T-helper 17 cell (primary cell): ENCODE measurements around the gene IPO11. TPM values are rescaled to one million over a fixed set of nuclear protein-coding genes. Genes with fewer than 3 reads are reported as not detected.

ENCODE experiments used
- ATAC-seq: fragments of 150-1000 bp; cut with Tn5 transposase; 2 replicates; pipeline ENCODE4 v1.10.0; 2021; ENCODE audit warnings: mild to moderate bottlenecking, moderate library complexity
- DNase-seq, 3 donors: peaks; one replicate each; pipeline versions ENCODE4 v3.0.0 to v3.0.0-alpha.2; 2020 to 2021
- H3K9me3 ChIP-seq: one replicate; pipeline ENCODE4 v1.7.0; 2013; ENCODE audit warnings: low read length, mild to moderate bottlenecking; ENCODE audit not compliant: control insufficient read depth, poor library complexity, severe bottlenecking
- H3K27ac Mint-ChIP-seq: one replicate; pipeline ENCODE4 v1.8.0; 2022; ENCODE audit warnings: mild to moderate bottlenecking, moderate library complexity, mixed read lengths
- H3K27me3 Mint-ChIP-seq: one replicate; pipeline ENCODE4 v1.8.0; 2022; ENCODE audit warnings: mixed read lengths
- H3K36me3 Mint-ChIP-seq: one replicate; pipeline ENCODE4 v1.8.0; 2022; ENCODE audit warnings: low read depth, mixed read lengths
- H3K4me1 Mint-ChIP-seq: one replicate; pipeline ENCODE4 v1.8.0; 2022; ENCODE audit warnings: mild to moderate bottlenecking, mixed read lengths
- H3K4me3 Mint-ChIP-seq: one replicate; pipeline ENCODE4 v1.8.0; 2022; ENCODE audit warnings: mild to moderate bottlenecking, moderate library complexity, mixed read lengths
- total RNA-seq, 4 donors: library from RNA in 2 of 4; stranded (reverse) in 2 of 4; gene quantifications; one replicate each; pipeline ENCODE4 v1.2.3 and lab custom pipeline; 2022 to 2026

IPO11 gene
- total RNA-seq, 2 donors from 2014 or later = 17.9 to 18.3 TPM

DNA sequence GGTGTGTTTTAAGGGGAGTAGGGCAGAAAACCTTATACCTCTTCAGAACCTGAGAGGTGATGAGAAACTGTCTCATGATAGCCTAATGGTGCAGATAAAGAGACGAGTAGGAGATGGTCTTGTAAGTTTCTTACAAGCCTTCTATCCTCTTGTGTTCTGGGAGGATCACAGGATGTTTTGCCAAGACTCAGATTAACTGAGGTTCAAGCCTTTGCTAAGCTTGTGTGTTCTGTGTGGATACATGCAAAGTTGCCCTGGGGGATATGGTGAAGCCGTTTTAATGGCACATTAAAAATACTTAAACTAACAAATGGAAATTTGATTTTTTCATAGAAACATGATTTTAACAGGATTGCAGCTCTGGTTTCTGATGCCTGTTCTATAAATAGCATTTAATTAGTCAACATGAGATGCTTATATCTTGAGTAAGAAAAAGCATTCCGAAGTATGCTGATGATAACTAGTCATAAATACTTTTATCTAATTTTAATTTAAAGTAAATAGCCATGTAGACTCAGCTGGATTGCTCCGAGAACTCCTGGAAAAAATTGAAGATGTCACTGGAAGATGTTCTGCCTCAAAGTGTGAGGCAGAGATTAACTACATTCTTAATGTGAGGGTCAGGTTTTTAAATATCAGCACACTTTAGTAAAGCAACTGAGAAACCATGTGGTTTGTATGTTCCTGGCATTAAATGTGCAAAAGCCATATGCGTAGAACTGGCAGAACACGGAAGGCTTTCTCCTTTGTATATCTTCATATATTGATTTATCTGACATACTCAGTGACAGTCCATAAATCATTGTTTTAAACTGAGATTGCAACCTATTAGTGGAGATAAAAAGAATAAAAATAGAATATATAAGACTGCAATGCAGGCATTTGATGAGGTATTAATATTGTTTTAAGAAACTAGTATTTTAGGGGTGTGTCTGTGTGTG is 53.7 kb downstream of the IPO11 start:
- Mint-ChIP-seq H3K4me3 (no peak overlapping the region), H3K4me1 (peaks cover 4% of the 10 kb centered on the region), H3K36me3 (peaks cover 8% of the 10 kb centered on the region), H3K27me3 (no peaks in the 10 kb centered on the region), H3K27ac (peak overlapping the region; percentile 19)
- ATAC-seq (no peak), DNase-seq (no peak)
- H3K9me3 ChIP-seq = no peaks in the 10 kb centered on the region

DNA sequence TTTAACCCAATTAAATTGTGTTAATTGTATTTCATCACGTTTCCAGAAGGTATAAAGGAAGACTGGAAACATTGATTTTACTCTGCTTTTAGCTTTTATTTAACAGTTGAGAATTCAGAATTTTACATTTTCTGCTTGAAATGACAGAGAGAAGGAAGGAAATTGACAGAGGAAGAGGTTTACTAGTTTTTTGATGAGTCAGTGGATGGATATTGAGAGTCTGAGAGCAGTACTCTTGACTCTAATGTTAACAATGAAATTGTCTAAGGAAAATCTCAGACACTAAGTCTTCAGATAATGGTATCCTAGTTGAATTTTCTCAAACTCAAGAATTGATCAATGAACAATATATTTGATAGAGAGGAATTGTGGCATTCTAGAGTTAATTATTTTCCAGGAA is 60.6 kb downstream of the IPO11 start:
- Mint-ChIP-seq H3K4me1 (peaks cover 7% of the 10 kb centered on the region), H3K36me3 (peaks cover under 1% of the 10 kb centered on the region), H3K27ac (peak overlapping the region; percentile 86), H3K4me3 (no peak overlapping the region), H3K27me3 (no peaks in the 10 kb centered on the region)
- DNase-seq (no peak), ATAC-seq (no peak)
- no peaks in the 10 kb centered on the region for H3K9me3 ChIP-seq

DNA sequence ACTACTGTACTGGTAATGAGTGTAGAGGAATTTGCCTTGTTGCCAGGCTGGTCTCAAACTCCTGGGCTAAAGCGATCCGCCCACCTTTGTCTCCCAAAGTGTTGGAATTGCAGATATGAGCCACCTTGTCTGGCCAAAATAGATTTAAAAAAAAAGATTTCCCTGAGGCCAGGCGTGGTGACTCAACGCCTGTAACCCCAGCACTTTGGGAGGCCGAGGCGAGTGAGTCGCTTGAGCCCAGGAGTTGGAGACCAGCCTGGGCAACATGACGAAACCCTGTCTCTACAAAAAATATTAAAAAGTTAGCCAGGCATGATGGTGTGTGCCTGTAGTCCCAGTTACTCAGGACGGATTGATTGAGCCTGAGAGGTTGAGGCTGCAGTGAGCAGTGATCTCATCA is 62.5 kb downstream of the IPO11 start:
- ATAC-seq (no peak), DNase-seq (no peak)
- no peaks in the 10 kb centered on the region for H3K9me3 ChIP-seq
- Mint-ChIP-seq H3K27ac (no peak overlapping the region), H3K27me3 (no peaks in the 10 kb centered on the region), H3K4me1 (peaks cover 7% of the 10 kb centered on the region), H3K36me3 (peaks cover 4% of the 10 kb centered on the region), H3K4me3 (no peak overlapping the region)

GRCh38 chr5:62477801-62478200 is 65.2 kb downstream of the IPO11 start:
- Mint-ChIP-seq H3K27ac (no peak overlapping the region), H3K27me3 (no peaks in the 10 kb centered on the region), H3K36me3 (peaks cover 4% of the 10 kb centered on the region), H3K4me1 (peaks cover 17% of the 10 kb centered on the region), H3K4me3 (no peak overlapping the region)
- DNase-seq (no peak), ATAC-seq (no peak)
- no peaks in the 10 kb centered on the region for H3K9me3 ChIP-seq

- Mint-ChIP-seq H3K27ac (no peak overlapping the region), H3K36me3 (peaks cover 12% of the 10 kb centered on the region), H3K4me3 (no peak overlapping the region), H3K27me3 (no peaks in the 10 kb centered on the region), H3K4me1 (peaks cover 10% of the 10 kb centered on the region)
- ATAC-seq (no peak), DNase-seq (no peak)
- no peaks in the 10 kb centered on the region for H3K9me3 ChIP-seq
Observed at GRCh38 chr5:62483556-62483955, 71.0 kb downstream of the IPO11 start.

DNA sequence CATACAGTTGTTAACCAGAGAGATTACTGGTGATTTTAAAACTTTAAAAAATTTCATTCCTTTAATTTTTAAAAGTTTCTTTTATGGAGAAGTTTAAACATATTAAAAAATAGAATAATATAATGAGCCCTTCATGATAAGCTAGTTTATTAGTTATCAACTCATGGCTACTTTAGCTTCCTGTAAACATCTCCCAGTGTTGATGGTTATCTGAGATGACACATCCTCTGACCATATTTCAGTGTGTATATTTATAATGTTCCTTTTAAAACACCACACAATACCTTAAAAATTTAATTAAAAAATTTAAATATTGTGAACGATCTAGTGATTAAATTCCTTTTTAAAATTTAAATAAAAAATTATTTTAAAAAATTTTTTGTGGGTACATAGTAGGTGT is 74.1 kb downstream of the IPO11 start:
- Mint-ChIP-seq H3K27ac (no peak overlapping the region), H3K27me3 (no peaks in the 10 kb centered on the region), H3K4me1 (peaks cover 12% of the 10 kb centered on the region), H3K36me3 (peaks cover 16% of the 10 kb centered on the region), H3K4me3 (no peak overlapping the region)
- no peaks in the 10 kb centered on the region for H3K9me3 ChIP-seq
- ATAC-seq (no peak), DNase-seq (no peak)

DNA sequence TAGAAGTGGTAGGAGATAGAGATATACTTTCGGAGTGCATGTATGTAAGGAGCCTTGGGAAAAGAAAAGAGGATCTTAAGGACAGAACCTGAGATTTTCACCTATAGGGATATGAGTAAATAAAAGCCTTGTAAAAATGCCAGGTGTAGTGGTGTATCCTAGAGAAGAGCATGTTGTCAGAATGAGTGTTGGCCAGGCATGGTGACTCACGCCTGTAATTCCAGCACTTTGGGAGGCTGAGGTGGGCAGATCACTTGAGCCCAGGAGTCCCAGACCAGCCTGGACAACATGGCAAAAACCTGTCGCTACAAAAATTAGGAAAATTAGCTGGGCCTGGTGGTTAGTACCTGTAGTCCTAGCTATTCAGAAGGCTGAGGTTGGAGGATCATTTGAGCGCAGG is 76.0 kb downstream of the IPO11 start:
- H3K27ac Mint-ChIP-seq = no peak overlapping the region
- ATAC-seq (no peak), DNase-seq (no peak)
- H3K9me3 ChIP-seq = no peaks in the 10 kb centered on the region
- peaks cover 5% of the 10 kb centered on the region for H3K4me1 Mint-ChIP-seq
- H3K4me3 Mint-ChIP-seq = no peak overlapping the region
- no peaks in the 10 kb centered on the region for H3K27me3 Mint-ChIP-seq
- H3K36me3 Mint-ChIP-seq = peaks cover 18% of the 10 kb centered on the region

DNA sequence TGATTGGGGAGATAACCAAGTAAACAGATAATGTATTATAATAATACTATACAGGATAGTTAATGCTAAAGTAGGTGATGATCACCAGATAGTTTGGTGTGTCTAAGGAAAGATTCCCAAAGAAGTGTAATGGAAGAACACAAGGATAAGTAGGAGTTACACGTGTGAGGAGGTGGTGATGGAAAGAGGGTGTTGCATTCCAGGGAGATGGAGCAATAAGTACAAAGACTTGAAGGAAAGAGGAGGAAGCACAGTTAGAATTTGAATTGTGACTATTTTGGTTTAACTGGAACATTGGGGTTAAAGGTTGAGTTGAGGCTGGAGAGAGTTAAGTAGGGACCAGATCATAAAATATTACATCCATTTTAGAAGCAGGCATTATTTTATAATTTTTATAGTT is 76.9 kb downstream of the IPO11 start:
- peaks cover 18% of the 10 kb centered on the region for H3K36me3 Mint-ChIP-seq
- DNase-seq (no peak), ATAC-seq (no peak)
- no peak overlapping the region for H3K27ac Mint-ChIP-seq
- no peak overlapping the region for H3K4me3 Mint-ChIP-seq
- H3K4me1 Mint-ChIP-seq = peaks cover 5% of the 10 kb centered on the region
- H3K9me3 ChIP-seq = no peaks in the 10 kb centered on the region
- no peaks in the 10 kb centered on the region for H3K27me3 Mint-ChIP-seq

GRCh38 chr5:62494772-62495171 is 82.2 kb downstream of the IPO11 start:
- Mint-ChIP-seq H3K27me3 (no peaks in the 10 kb centered on the region), H3K27ac (no peak overlapping the region), H3K36me3 (peaks cover 4% of the 10 kb centered on the region), H3K4me1 (no peaks in the 10 kb centered on the region), H3K4me3 (no peak overlapping the region)
- H3K9me3 ChIP-seq = no peaks in the 10 kb centered on the region
- no peak for ATAC-seq
- no peak for DNase-seq

DNA sequence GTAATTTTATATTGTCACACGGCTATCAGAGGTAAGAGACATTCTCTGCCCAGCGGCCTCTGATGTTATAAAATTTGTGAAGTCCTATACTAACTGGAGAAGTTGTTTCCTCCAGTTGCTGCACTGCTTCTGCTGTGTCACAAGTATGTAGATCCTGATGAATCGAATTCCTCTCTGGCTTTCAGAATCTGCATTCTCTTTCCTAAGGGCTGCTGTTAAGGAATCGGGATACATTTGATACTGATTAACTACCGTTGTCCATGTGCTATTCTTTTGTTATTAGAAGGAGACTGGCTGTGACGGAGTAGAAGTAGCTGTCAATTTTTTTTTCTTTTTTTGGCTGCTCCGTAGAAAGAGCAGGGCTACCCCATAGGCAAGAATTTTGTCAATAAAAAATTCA is 84.3 kb downstream of the IPO11 start:
- Mint-ChIP-seq H3K4me1 (no peaks in the 10 kb centered on the region), H3K27ac (no peak overlapping the region), H3K4me3 (no peak overlapping the region), H3K36me3 (peaks cover 2% of the 10 kb centered on the region), H3K27me3 (no peaks in the 10 kb centered on the region)
- DNase-seq (no peak), ATAC-seq (no peak)
- H3K9me3 ChIP-seq = no peaks in the 10 kb centered on the region

DNA sequence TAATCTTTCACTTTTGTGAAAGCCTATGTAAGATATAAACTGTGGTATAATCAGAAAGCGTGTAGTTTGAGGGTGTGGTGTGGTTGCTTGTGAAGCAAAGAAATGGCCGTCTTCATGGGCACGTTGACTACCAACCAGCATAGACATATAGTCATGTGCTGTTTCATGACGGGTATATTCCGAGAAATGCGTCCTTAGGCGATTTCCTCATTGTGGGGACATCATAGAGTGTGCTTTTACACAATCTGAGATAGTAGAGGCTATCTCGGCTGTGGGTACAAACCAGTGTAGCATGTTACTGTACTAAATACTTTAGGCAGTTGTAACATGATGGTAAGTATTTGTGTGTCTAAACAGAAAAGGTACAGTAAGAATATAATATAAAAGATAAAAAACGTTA is 86.4 kb downstream of the IPO11 start:
- H3K9me3 ChIP-seq = no peaks in the 10 kb centered on the region
- no peak for ATAC-seq
- peaks cover 3% of the 10 kb centered on the region for H3K36me3 Mint-ChIP-seq
- DNase-seq = no peak
- peaks cover 7% of the 10 kb centered on the region for H3K4me1 Mint-ChIP-seq
- H3K4me3 Mint-ChIP-seq = no peak overlapping the region
- no peak overlapping the region for H3K27ac Mint-ChIP-seq
- no peaks in the 10 kb centered on the region for H3K27me3 Mint-ChIP-seq

GRCh38 chr5:62499756-62500155 is 87.2 kb downstream of the IPO11 start:
- ATAC-seq (no peak), DNase-seq (no peak)
- Mint-ChIP-seq H3K27me3 (no peaks in the 10 kb centered on the region), H3K36me3 (peaks cover 3% of the 10 kb centered on the region), H3K4me3 (no peak overlapping the region), H3K4me1 (peaks cover 9% of the 10 kb centered on the region), H3K27ac (no peak overlapping the region)
- no peaks in the 10 kb centered on the region for H3K9me3 ChIP-seq

- no peak overlapping the region for H3K4me3 Mint-ChIP-seq
- no peaks in the 10 kb centered on the region for H3K9me3 ChIP-seq
- peaks cover 9% of the 10 kb centered on the region for H3K4me1 Mint-ChIP-seq
- no peak for DNase-seq
- H3K36me3 Mint-ChIP-seq = peaks cover 6% of the 10 kb centered on the region
- no peak overlapping the region for H3K27ac Mint-ChIP-seq
- no peaks in the 10 kb centered on the region for H3K27me3 Mint-ChIP-seq
- ATAC-seq = no peak
Observed at GRCh38 chr5:62502456-62503101, 90.0 kb downstream of the IPO11 start.

GRCh38 chr5:62504129-62504528 is 91.6 kb downstream of the IPO11 start:
- Mint-ChIP-seq H3K27ac (peak overlapping the region; percentile 69), H3K27me3 (no peaks in the 10 kb centered on the region), H3K4me3 (no peak overlapping the region), H3K4me1 (peaks cover 9% of the 10 kb centered on the region), H3K36me3 (peaks cover 6% of the 10 kb centered on the region)
- ATAC-seq (no peak), DNase-seq (no peak)
- no peaks in the 10 kb centered on the region for H3K9me3 ChIP-seq
